GM23338 (cell line): ENCODE results near the gene IFITM1. TPM values are rescaled to one million over a fixed set of nuclear protein-coding genes. Genes with fewer than 3 reads are reported as not detected.

Experiments
- ATAC-seq: fragments of 200-7000 bp; cut with Tn5 transposase; 3 replicates; pipeline ENCODE4 v1.9.1; 2020
- DNase-seq: peaks from one replicate; pipeline ENCODE4 v3.0.0-alpha.2; 2015; ENCODE audit warnings: low spot score
- H2AFZ ChIP-seq: fragments of 200-600 bp; sonication (generic); 2 replicates; pipeline ENCODE4 v1.8.0; 2016; ENCODE audit warnings: antibody characterized with exemption, mild to moderate bottlenecking, moderate library complexity
- H3F3A ChIP-seq: fragments of 200-600 bp; sonication (generic); replicated peaks from 2 replicates; pipeline ENCODE4 v1.8.0; 2017; ENCODE audit warnings: antibody characterized with exemption, mixed run types, low read depth
- H3K27ac ChIP-seq: fragments of 200-600 bp; sonication (generic); 2 replicates; pipeline ENCODE4 v1.6.1; 2016; ENCODE audit warnings: low read depth
- H3K27me3 ChIP-seq: fragments of 200-600 bp; sonication (generic); 2 replicates; pipeline ENCODE4 v1.8.0; 2016; ENCODE audit warnings: mild to moderate bottlenecking, mixed run types, moderate library complexity; ENCODE audit not compliant: insufficient read depth
- H3K36me3 ChIP-seq: fragments of 200-600 bp; sonication (generic); 2 replicates; pipeline ENCODE4 v1.8.0; 2016; ENCODE audit warnings: mild to moderate bottlenecking; ENCODE audit not compliant: insufficient read depth
- H3K4me1 ChIP-seq: fragments of 200-600 bp; sonication (generic); 2 replicates; pipeline ENCODE4 v1.8.0; 2016; ENCODE audit warnings: mild to moderate bottlenecking, moderate library complexity; ENCODE audit not compliant: insufficient read depth
- H3K4me2 ChIP-seq: fragments of 200-600 bp; sonication (generic); 2 replicates; pipeline ENCODE4 v1.7.1; 2017; ENCODE audit warnings: mixed run types
- H3K4me3 ChIP-seq: fragments of 200-600 bp; sonication (generic); 2 replicates; pipeline ENCODE4 v1.6.1; 2016; ENCODE audit warnings: mixed run types
- H3K79me2 ChIP-seq: fragments of 200-600 bp; sonication (generic); replicated peaks from 2 replicates; pipeline ENCODE4 v1.8.0; 2017; ENCODE audit warnings: mild to moderate bottlenecking; ENCODE audit not compliant: insufficient read depth
- H3K9me2 ChIP-seq: fragments of 200-600 bp; sonication (generic); 2 replicates; pipeline ENCODE4 v1.8.0; 2017; ENCODE audit not compliant: insufficient read depth
- H4K20me1 ChIP-seq: fragments of 200-600 bp; sonication (generic); replicated peaks from 2 replicates; pipeline ENCODE4 v1.8.0; 2017; ENCODE audit warnings: mild to moderate bottlenecking; ENCODE audit not compliant: insufficient read depth
- H3K27ac Mint-ChIP-seq: 2 replicates; pipeline ENCODE4 v1.8.0; 2020; ENCODE audit warnings: inconsistent platforms, mild to moderate bottlenecking, moderate library complexity, mixed read lengths
- H3K27me3 Mint-ChIP-seq: 3 replicates; pipeline ENCODE4 v1.8.0; 2022; ENCODE audit warnings: low read depth, mild to moderate bottlenecking, moderate library complexity, mixed read lengths, inconsistent platforms; ENCODE audit not compliant: insufficient read depth, poor library complexity
- H3K36me3 Mint-ChIP-seq: 3 replicates; pipeline ENCODE4 v1.8.0; 2021; ENCODE audit warnings: low read depth, mild to moderate bottlenecking, inconsistent platforms, moderate library complexity, mixed read lengths
- H3K4me1 Mint-ChIP-seq: 3 replicates; pipeline ENCODE4 v1.8.0; 2020; ENCODE audit warnings: mild to moderate bottlenecking, inconsistent platforms, mixed read lengths
- H3K4me3 Mint-ChIP-seq: 3 replicates; pipeline ENCODE4 v1.8.0; 2021; ENCODE audit warnings: moderate library complexity, mild to moderate bottlenecking, inconsistent platforms, mixed read lengths
- H3K9me3 Mint-ChIP-seq: 3 replicates; pipeline ENCODE4 v1.8.0; 2020; ENCODE audit warnings: moderate library complexity, mild to moderate bottlenecking, inconsistent platforms, mixed read lengths
- CREB1 ChIP-seq: fragments of 250-450 bp; sonication (Bioruptor Pico); IDR thresholded peaks from 2 replicates; pipeline ENCODE4 v1.5.0; 2020; ENCODE audit warnings: low read depth, mild to moderate bottlenecking, moderate library complexity
- CTCF ChIP-seq, 2 experiments: fragments of 200-600 bp in 1 of 2; sonication (generic) in 1 of 2; conservative IDR thresholded peaks; 2 replicates each; pipeline versions ENCODE4 v1.5.1 to v1.6.1; 2016 to 2017; ENCODE audit warnings: antibody characterized with exemption in 2 of 2, low read depth in 2 of 2, mild to moderate bottlenecking in 2 of 2, moderate library complexity in 1 of 2
- ETS1 ChIP-seq: IDR thresholded peaks from 2 replicates; pipeline ENCODE4 v1.6.1; 2016; ENCODE audit warnings: antibody characterized with exemption
- EZH2 ChIP-seq: fragments of 200-600 bp; sonication (generic); IDR thresholded peaks from one replicate; pipeline ENCODE4 v1.8.0; 2017; ENCODE audit warnings: antibody characterized with exemption, mild to moderate bottlenecking, low read depth; ENCODE audit not compliant: unreplicated experiment
- EZH2phosphoT487 ChIP-seq: fragments of 200-600 bp; sonication (generic); IDR thresholded peaks from one replicate; pipeline ENCODE4 v1.8.1; 2018; ENCODE audit warnings: antibody characterized with exemption; ENCODE audit not compliant: unreplicated experiment
- JUNB ChIP-seq: IDR thresholded peaks from one replicate; pipeline ENCODE4 v1.6.1; 2016; ENCODE audit warnings: antibody characterized with exemption; ENCODE audit not compliant: unreplicated experiment
- NANOG ChIP-seq: IDR thresholded peaks from 2 replicates; pipeline ENCODE4 v1.6.1; 2016; ENCODE audit warnings: antibody characterized with exemption, borderline replicate concordance
- POLR2AphosphoS5 ChIP-seq: IDR thresholded peaks from 2 replicates; pipeline ENCODE4 v1.6.1; 2016; ENCODE audit warnings: antibody characterized with exemption, low read depth
- REST ChIP-seq: IDR thresholded peaks from one replicate; pipeline ENCODE4 v1.6.1; 2018; ENCODE audit warnings: antibody characterized with exemption; ENCODE audit not compliant: unreplicated experiment
- STAT1 ChIP-seq: IDR thresholded peaks from one replicate; pipeline ENCODE4 v1.6.1; 2016; ENCODE audit warnings: antibody characterized with exemption; ENCODE audit not compliant: unreplicated experiment
- ZNF114 ChIP-seq: fragments of 250-450 bp; sonication (Bioruptor Pico); IDR thresholded peaks from 2 replicates; pipeline ENCODE4 v1.5.0; 2020; ENCODE audit warnings: mild to moderate bottlenecking, moderate library complexity
- ZNF331 ChIP-seq: fragments of 250-450 bp; sonication (Bioruptor Pico); IDR thresholded peaks from 2 replicates; pipeline ENCODE4 v1.5.0; 2020; ENCODE audit warnings: low read depth, mild to moderate bottlenecking, moderate library complexity
- ZNF462 ChIP-seq: fragments of 250-450 bp; sonication (Bioruptor Pico); IDR thresholded peaks from 2 replicates; pipeline ENCODE4 v1.5.0; 2020; ENCODE audit warnings: mild to moderate bottlenecking, moderate library complexity
- polyA plus RNA-seq: library from polyadenylated mRNA; unstranded; fragments of >200 nt; fragmentation: Nextera tagmentation; extraction: Ambion mirVana; gene quantifications from 2 replicates; pipeline ENCODE4 v1.2.1, GENCODE V29; 2016
- total RNA-seq: library from RNA; depleted of rRNA; stranded (reverse); fragments of >200 nt; shearing (Covaris generic); gene quantifications from 2 replicates; pipeline ENCODE4 v1.2.3, GENCODE V29; 2014

IFITM1 gene
- total and polyA plus RNA-seq, 2 experiments from 2014 or later = 396 to 1,194 TPM

GRCh38 chr11:292211-293121 is 21.4 kb upstream of the IFITM1 start:
- Mint-ChIP-seq H3K4me3 (no peak overlapping the region), H3K27me3 (peaks cover 16% of the 10 kb centered on the region), H3K36me3 (peaks cover 11% of the 10 kb centered on the region; the same call in 2 of the 3 replicates), H3K4me1 (peaks cover 21% of the 10 kb centered on the region), H3K9me3 (no peaks in the 10 kb centered on the region), H3K27ac (no peak overlapping the region)
- H3K79me2 ChIP-seq = no peaks in the 10 kb centered on the region
- peaks cover 3% of the 10 kb centered on the region; the same call in 1 of the 2 replicates for H3F3A ChIP-seq
- DNase-seq = no peak
- no peak overlapping the region for H3K4me3 ChIP-seq
- no peaks in the 10 kb centered on the region; the same call in 1 of the 2 replicates for H3K4me1 ChIP-seq
- H2AFZ ChIP-seq = no peak overlapping the region
- H3K9me2 ChIP-seq = no peaks in the 10 kb centered on the region
- peaks cover 13% of the 10 kb centered on the region for H3K27me3 ChIP-seq
- ATAC-seq = no peak
- H3K36me3 ChIP-seq = no peaks in the 10 kb centered on the region
- H4K20me1 ChIP-seq = no peaks in the 10 kb centered on the region
- H3K27ac ChIP-seq = no peak overlapping the region
- H3K4me2 ChIP-seq = no peak overlapping the region
- TF ChIP-seq STAT1 = no peak
- no peak for TF ChIP-seq CREB1 (CRISPR knock-in tag)
- no peak for TF ChIP-seq JUNB
- TF ChIP-seq ZNF331 = no peak
- no peak for TF ChIP-seq EZH2phosphoT487
- TF ChIP-seq ETS1 = no peak
- no peak for TF ChIP-seq ZNF462 (CRISPR knock-in tag)
- no peak for TF ChIP-seq EZH2
- no peak for TF ChIP-seq NANOG
- TF ChIP-seq CTCF (conservative IDR thresholded peaks at IDR 0.05; ENCODE audit: low read depth in 2 of 2) = no peak
- TF ChIP-seq POLR2AphosphoS5 = no peak
- no peak for TF ChIP-seq ZNF114 (CRISPR knock-in tag)
- no peak for TF ChIP-seq REST
